HCT116 (cell line): ENCODE results near the gene ESCO1. TPM values are rescaled to one million over a fixed set of nuclear protein-coding genes. Genes with fewer than 3 reads are reported as not detected.

Experiments
- ATAC-seq: fragments of 200-7000 bp; cut with Tn5 transposase; 2 replicates; pipeline ENCODE4 v1.9.1; 2020; ENCODE audit warnings: mild to moderate bottlenecking, moderate library complexity
- BruUV-seq: library from RNA; stranded (reverse); fragments of 400-500 nt; replicated peaks from 2 replicates; lab custom pipeline; 2021; lab: Mats Ljungman, UMichigan
- CTCF ChIA-PET: fragments of 300-600 bp; sonication (Branson Sonifier 250); formaldehyde crosslinking; loops from one replicate; lab custom pipeline; 2021; ENCODE audit warnings: antibody characterized with exemption; lab: Charles Lee
- POLR2A ChIA-PET: fragments of 300-600, 350-600 bp; sonication (Branson Sonifier 250); formaldehyde crosslinking; loops from one replicate; lab custom pipeline; 2021; ENCODE audit warnings: antibody characterized with exemption; lab: Charles Lee
- RAD21 ChIA-PET, 2 experiments: fragments of 300-600 bp; sonication (Branson Sonifier 250); formaldehyde crosslinking; loops; one replicate each; lab custom pipeline; 2023; ENCODE audit warnings: low total read pairs in 2 of 2; ENCODE audit not compliant: uncharacterized antibody in 2 of 2, unreplicated experiment in 2 of 2, low non-redundant PET in 1 of 2; lab: Charles Lee
- DNase-seq: peaks from one replicate; pipeline ENCODE4 v3.0.0-alpha.2; 2010; ENCODE audit warnings: low read depth, low spot score
- H2AFZ ChIP-seq: fragments of 200-600 bp; shearing (Covaris generic), sonication (generic); 2 replicates; pipeline ENCODE4 v1.6.1; 2017; ENCODE audit warnings: low read depth, mixed run types, mixed read lengths, antibody characterized with exemption, low read length; ENCODE audit not compliant: poor library complexity, severe bottlenecking
- H3K27ac ChIP-seq: 2 replicates; pipeline ENCODE4 v1.5.1; 2012; ENCODE audit warnings: low read depth, low read length
- H3K27me3 ChIP-seq: fragments of 200-600 bp; sonication (generic); 2 replicates; pipeline ENCODE4 v1.6.1; 2016; ENCODE audit warnings: mixed run types, low read length, mixed read lengths; ENCODE audit not compliant: insufficient read depth
- H3K36me3 ChIP-seq, 2 experiments: fragments of 200-500 bp in 1 of 2; fragments of 200-600 bp in 1 of 2; sonication (Bioruptor generic) in 1 of 2; sonication (generic) in 1 of 2; 2 replicates each; pipeline versions ENCODE4 v1.5.1 to v1.6.1; 2014 to 2016; ENCODE audit warnings: low read length in 2 of 2, inconsistent platforms in 1 of 2, mixed read lengths in 1 of 2, mixed run types in 1 of 2; ENCODE audit not compliant: insufficient read depth in 2 of 2, control insufficient read depth in 1 of 2
- H3K4me1 ChIP-seq, 2 experiments: fragments of 200-600 bp in 1 of 2; sonication (generic) in 1 of 2; 2 replicates each; pipeline versions ENCODE4 v1.5.1 to v1.6.1; 2012 to 2017; ENCODE audit warnings: low read length in 2 of 2, inconsistent platforms in 1 of 2, mild to moderate bottlenecking in 1 of 2, mixed read lengths in 1 of 2, mixed run types in 1 of 2, moderate library complexity in 1 of 2; ENCODE audit not compliant: insufficient read depth in 2 of 2, control insufficient read depth in 1 of 2
- H3K4me2 ChIP-seq: fragments of 200-600 bp; sonication (generic); 2 replicates; pipeline ENCODE4 v1.6.1; 2017; ENCODE audit warnings: mixed run types, low read length, mixed read lengths
- H3K4me3 ChIP-seq, 2 experiments: fragments of 200-600 bp in 1 of 2; sonication (generic) in 1 of 2; replicated peaks in 1 of 2; 2 replicates each; pipeline ENCODE4 v1.5.1; 2011 to 2016; ENCODE audit warnings: low read length in 2 of 2, control low read depth in 1 of 2, low read depth in 1 of 2, mild to moderate bottlenecking in 1 of 2, mixed read lengths in 1 of 2, mixed run types in 1 of 2
- H3K79me2 ChIP-seq: fragments of 200-600 bp; sonication (generic); 2 replicates; pipeline ENCODE4 v1.6.1; 2017; ENCODE audit warnings: mild to moderate bottlenecking, mixed run types, low read length, moderate library complexity, mixed read lengths; ENCODE audit not compliant: insufficient read depth
- H3K9ac ChIP-seq: fragments of 200-600 bp; sonication (generic); 2 replicates; pipeline ENCODE4 v1.6.1; 2016; ENCODE audit warnings: low read length, mixed read lengths
- H3K9me2 ChIP-seq: fragments of 200-600 bp; sonication (generic), shearing (Covaris generic); 2 replicates; pipeline ENCODE4 v1.6.1; 2017; ENCODE audit warnings: mixed run types, mild to moderate bottlenecking, moderate library complexity; ENCODE audit not compliant: insufficient read depth
- H3K9me3 ChIP-seq, 2 experiments: fragments of 200-500 bp in 1 of 2; fragments of 200-600 bp in 1 of 2; sonication (Bioruptor generic) in 1 of 2; sonication (generic) in 1 of 2; 2 replicates each; pipeline ENCODE4 v1.6.1; 2014 to 2017; ENCODE audit warnings: low read length in 2 of 2, mixed read lengths in 2 of 2, inconsistent platforms in 1 of 2, low read depth in 1 of 2, mild to moderate bottlenecking in 1 of 2, mixed run types in 1 of 2, moderate library complexity in 1 of 2; ENCODE audit not compliant: control insufficient read depth in 1 of 2, insufficient read depth in 1 of 2
- H4K20me1 ChIP-seq: fragments of 200-600 bp; sonication (generic), shearing (Covaris generic); 2 replicates; pipeline ENCODE4 v1.6.1; 2017; ENCODE audit warnings: mixed run types, mild to moderate bottlenecking, moderate library complexity; ENCODE audit not compliant: insufficient read depth
- CBX3 ChIP-seq: IDR thresholded peaks from 2 replicates; pipeline ENCODE4 v1.6.1; 2012; ENCODE audit warnings: low read depth
- CEBPB ChIP-seq: IDR thresholded peaks from 2 replicates; pipeline ENCODE4 v1.6.1; 2012; ENCODE audit warnings: low read depth
- EGR1 ChIP-seq: IDR thresholded peaks from 2 replicates; pipeline ENCODE4 v1.6.1; 2012; ENCODE audit warnings: low read depth
- ELF1 ChIP-seq: IDR thresholded peaks from 2 replicates; pipeline ENCODE4 v1.6.1; 2012; ENCODE audit warnings: low read depth, borderline replicate concordance
- EZH2 ChIP-seq: fragments of 200-600 bp; sonication (generic); IDR thresholded peaks from 2 replicates; pipeline ENCODE4 v1.6.1; 2017; ENCODE audit warnings: antibody characterized with exemption, mixed run types
- EZH2phosphoT487 ChIP-seq: fragments of 200-600 bp; IDR thresholded peaks from 2 replicates; pipeline ENCODE4 v1.6.1; 2018; ENCODE audit warnings: antibody characterized with exemption, borderline replicate concordance
- FOSL1 ChIP-seq: IDR thresholded peaks from 2 replicates; pipeline ENCODE4 v1.6.1; 2012; ENCODE audit warnings: low read depth
- POLR2A ChIP-seq: IDR thresholded peaks from 2 replicates; pipeline ENCODE4 v1.7.0; 2011; ENCODE audit warnings: borderline replicate concordance; ENCODE audit not compliant: insufficient read depth, insufficient read length; ENCODE audit errors: extremely low read depth
- SP1 ChIP-seq: IDR thresholded peaks from 2 replicates; pipeline ENCODE4 v1.6.1; 2012; ENCODE audit warnings: low read depth
- SRF ChIP-seq: IDR thresholded peaks from 2 replicates; pipeline ENCODE4 v1.6.1; 2012; ENCODE audit warnings: low read depth
- TCF7L2 ChIP-seq: IDR thresholded peaks from 2 replicates; pipeline ENCODE4 v1.7.0; 2011; ENCODE audit warnings: borderline replicate concordance, inconsistent platforms; ENCODE audit not compliant: insufficient read depth, insufficient read length; ENCODE audit errors: extremely low read depth
- ZFX ChIP-seq: fragments of 450-650 bp; IDR thresholded peaks from 2 replicates; pipeline ENCODE4 v1.6.1; 2017
- ZNF274 ChIP-seq: fragments of 200-500 bp; sonication (Bioruptor generic); IDR thresholded peaks from 2 replicates; pipeline ENCODE4 v1.6.1; 2014; ENCODE audit warnings: mild to moderate bottlenecking, low read depth, low read length, inconsistent platforms
- intact Hi-C: fragments of 100-400 bp; cut with micrococcal nuclease; formaldehyde crosslinking; loops from 2 replicates; pipeline ENCODE4 v1.10.0; 2022
- total RNA-seq: library from RNA; stranded (reverse); gene quantifications from one replicate; pipeline ENCODE4 v1.2.1, GENCODE V29; 2021; ENCODE audit not compliant: unreplicated experiment
- TF ChIP-seq, protein P1 (sequence below): IDR thresholded peaks from 2 replicates; pipeline ENCODE4 v1.6.1; 2012
- TF ChIP-seq, protein P2 (sequence below): IDR thresholded peaks from 2 replicates; pipeline ENCODE4 v1.6.1; 2011; ENCODE audit warnings: mild to moderate bottlenecking, low read length, moderate library complexity; ENCODE audit not compliant: insufficient replicate concordance; ENCODE audit errors: extremely low read depth
- TF ChIP-seq, protein P3 (sequence below): IDR thresholded peaks from 2 replicates; pipeline ENCODE4 v1.6.1; 2012

Gene ESCO1
- total RNA-seq, 1 experiment from 2014 or later, result 19.6 TPM

DNA sequence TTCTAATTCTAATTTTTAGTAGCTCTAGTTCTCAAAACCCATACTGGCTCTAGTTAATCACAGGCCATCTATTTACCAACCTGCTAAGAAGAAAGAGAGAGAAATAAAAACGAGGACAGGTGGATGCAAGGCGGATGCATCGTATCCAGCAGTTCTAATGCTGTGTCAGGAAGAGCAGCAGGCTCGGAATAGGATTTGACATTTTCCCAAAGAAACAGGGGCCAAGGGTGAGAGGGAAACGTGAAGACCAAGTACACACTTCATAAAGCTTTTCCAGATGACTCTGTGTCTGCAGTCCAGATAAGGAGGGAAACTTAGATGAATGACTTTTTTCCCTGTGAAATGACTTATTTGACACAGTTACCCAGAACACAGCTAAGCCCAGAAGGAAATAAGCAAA, 117.5 kb downstream of the ESCO1 start:
- POLR2A ChIA-PET, result no interaction called here
- Histone ChIP-seq H4K20me1 (no peaks in the 10 kb centered on the region), H3K4me1 (peaks cover 4 to 9% of the 10 kb centered on the region in 2 experiments; a peak in 3 of 4 replicates), H3K27ac (no peak overlapping the region), H3K4me2 (no peak overlapping the region), H3K9ac (no peak overlapping the region), H3K36me3 (no peaks in the 10 kb centered on the region), H3K4me3 (no peak overlapping the region), H2AFZ (no peak overlapping the region), H3K9me2 (no peaks in the 10 kb centered on the region), H3K79me2 (no peaks in the 10 kb centered on the region), H3K9me3 (no peaks in the 10 kb centered on the region), H3K27me3 (no peaks in the 10 kb centered on the region)
- CTCF ChIA-PET, result interaction anchor here (1.1 to 1.2 kb wide), 2 partner anchors 13 to 287 kb away, joined by 3 read pairs; no protein-coding TSS in a partner anchor
- intact Hi-C loops, result loop anchor here (10.0 kb wide), 1 partner anchor 82 kb away; no protein-coding TSS in a partner anchor
- BruUV-seq, result no TSS peak
- ATAC-seq, result no peak
- TF ChIP-seq EZH2phosphoT487 (no peak), CEBPB (no peak), SP1 (no peak), ELF1 (no peak), EZH2 (no peak), EGR1 (no peak), ZNF274 (no peak), TCF7L2 (no peak), POLR2A (no peak), ZFX (no peak), SRF (no peak), CBX3 (no peak), FOSL1 (no peak)
- TF ChIP-seq, protein P1, sequence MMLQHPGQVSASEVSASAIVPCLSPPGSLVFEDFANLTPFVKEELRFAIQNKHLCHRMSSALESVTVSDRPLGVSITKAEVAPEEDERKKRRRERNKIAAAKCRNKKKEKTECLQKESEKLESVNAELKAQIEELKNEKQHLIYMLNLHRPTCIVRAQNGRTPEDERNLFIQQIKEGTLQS, result no peak
- TF ChIP-seq, protein P2, sequence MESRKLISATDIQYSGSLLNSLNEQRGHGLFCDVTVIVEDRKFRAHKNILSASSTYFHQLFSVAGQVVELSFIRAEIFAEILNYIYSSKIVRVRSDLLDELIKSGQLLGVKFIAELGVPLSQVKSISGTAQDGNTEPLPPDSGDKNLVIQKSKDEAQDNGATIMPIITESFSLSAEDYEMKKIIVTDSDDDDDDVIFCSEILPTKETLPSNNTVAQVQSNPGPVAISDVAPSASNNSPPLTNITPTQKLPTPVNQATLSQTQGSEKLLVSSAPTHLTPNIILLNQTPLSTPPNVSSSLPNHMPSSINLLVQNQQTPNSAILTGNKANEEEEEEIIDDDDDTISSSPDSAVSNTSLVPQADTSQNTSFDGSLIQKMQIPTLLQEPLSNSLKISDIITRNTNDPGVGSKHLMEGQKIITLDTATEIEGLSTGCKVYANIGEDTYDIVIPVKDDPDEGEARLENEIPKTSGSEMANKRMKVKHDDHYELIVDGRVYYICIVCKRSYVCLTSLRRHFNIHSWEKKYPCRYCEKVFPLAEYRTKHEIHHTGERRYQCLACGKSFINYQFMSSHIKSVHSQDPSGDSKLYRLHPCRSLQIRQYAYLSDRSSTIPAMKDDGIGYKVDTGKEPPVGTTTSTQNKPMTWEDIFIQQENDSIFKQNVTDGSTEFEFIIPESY, result no peak
- TF ChIP-seq, protein P3, sequence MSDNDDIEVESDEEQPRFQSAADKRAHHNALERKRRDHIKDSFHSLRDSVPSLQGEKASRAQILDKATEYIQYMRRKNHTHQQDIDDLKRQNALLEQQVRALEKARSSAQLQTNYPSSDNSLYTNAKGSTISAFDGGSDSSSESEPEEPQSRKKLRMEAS, result no peak
- RAD21 ChIA-PET, result no interaction called here
- no peak for DNase-seq
